ENCODE measurements around the gene PCBP3.

- no peak for TF ChIP-seq GATA2 (IDR thresholded peaks at IDR 0.05; ENCODE audit: low read depth, low read length)
- TF ChIP-seq GATA3 (IDR thresholded peaks at IDR 0.05; ENCODE audit: low read depth, low read length): no peak
Observed at GRCh38 chr21:45983981-45984551, 340.5 kb downstream of the PCBP3 start.
